Left ventricle myocardium inferior (tissue), 1 donor: ENCODE data around the gene SPAAR. TPM values are rescaled to one million over a fixed set of nuclear protein-coding genes. Genes with fewer than 3 reads are reported as not detected.
"Not testable (repeated sequence)": the region's sequence is repeated elsewhere in the genome, so short reads cannot be mapped to it uniquely, and the experiment has no call there.

Experiments used
- DNase-seq: peaks from one replicate; pipeline ENCODE4 v3.0.0-alpha.2; 2020
- H3K27ac ChIP-seq: fragments of 200-600 bp; replicated peaks from 2 replicates; pipeline ENCODE4 v1.8.0; 2021
- H3K27me3 ChIP-seq: fragments of 200-600 bp; 2 replicates; pipeline ENCODE4 v1.8.0; 2021; ENCODE audit warnings: low read depth
- H3K36me3 ChIP-seq: fragments of 200-600 bp; 2 replicates; pipeline ENCODE4 v1.8.0; 2021
- H3K4me1 ChIP-seq: fragments of 200-600 bp; 2 replicates; pipeline ENCODE4 v1.8.0; 2021
- H3K4me3 ChIP-seq: fragments of 200-600 bp; 2 replicates; pipeline ENCODE4 v1.8.0; 2021; ENCODE audit warnings: mild to moderate bottlenecking, moderate library complexity
- H3K9me3 ChIP-seq: fragments of 200-600 bp; replicated peaks from 2 replicates; pipeline ENCODE4 v1.8.0; 2021
- CTCF ChIP-seq: fragments of 200-600 bp; IDR thresholded peaks from 2 replicates; pipeline ENCODE4 v1.8.0; 2021; ENCODE audit warnings: antibody characterized with exemption, mild to moderate bottlenecking, borderline replicate concordance
- intact Hi-C: fragments of 100-400 bp; cut with micrococcal nuclease; formaldehyde crosslinking; loops from one replicate; pipeline ENCODE4 v1.11.0; 2022
- total RNA-seq: library from RNA; stranded (reverse); fragmentation: NEBNext Ultra II Directional; extraction: Animal tissue kit (Norgen Biotek cat#: 25700); gene quantifications from one replicate; pipeline ENCODE4 v1.2.1, GENCODE V29; 2021
- donor health status: DM: no; HTN: yes; CAD: no; lungs with severe emphysema.

The SPAAR gene
- total RNA-seq, 1 donor from 2014 or later, result 6.5 TPM

GRCh38 chr9:35892051-35892450 lies 17.2 kb upstream of the SPAAR start:
- no peak for DNase-seq
- H3K27me3 ChIP-seq, result peaks cover 8% of the 10 kb centered on the region
- H3K36me3 ChIP-seq, result no peaks in the 10 kb centered on the region
- H3K27ac ChIP-seq, result no peak overlapping the region
- H3K4me3 ChIP-seq, result no peak overlapping the region
- TF ChIP-seq CTCF, result no peak
- H3K4me1 ChIP-seq, result no peaks in the 10 kb centered on the region
- H3K9me3 ChIP-seq, result no peaks in the 10 kb centered on the region
- intact Hi-C loops, result no loop called here

DNA sequence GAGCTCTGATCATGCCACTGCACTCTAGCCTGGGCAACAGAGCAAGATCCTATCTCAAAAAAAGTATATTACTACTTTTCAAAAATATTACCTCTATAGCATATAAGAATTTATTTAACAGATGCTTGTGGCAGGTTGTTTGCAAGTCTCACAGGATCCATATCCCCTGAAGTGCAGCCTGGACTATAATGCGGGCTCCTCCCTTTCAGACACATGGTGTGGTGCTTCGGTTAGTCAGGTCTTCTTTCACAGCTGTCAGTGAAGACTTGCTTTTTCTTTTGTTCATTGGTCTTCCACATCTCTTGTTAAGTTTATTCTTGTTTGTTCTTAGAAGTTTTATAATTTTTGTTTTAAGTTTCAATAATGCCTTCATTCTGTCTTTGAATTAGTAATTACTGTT lies 12.7 kb upstream of the SPAAR start:
- H3K4me3 ChIP-seq, result no peak overlapping the region
- no peak overlapping the region for H3K27ac ChIP-seq
- H3K36me3 ChIP-seq, result no peaks in the 10 kb centered on the region
- no peaks in the 10 kb centered on the region for H3K4me1 ChIP-seq
- DNase-seq, result no peak
- H3K27me3 ChIP-seq, result peaks cover 8% of the 10 kb centered on the region
- intact Hi-C loops, result no loop called here
- H3K9me3 ChIP-seq, result no peaks in the 10 kb centered on the region
- no peak for TF ChIP-seq CTCF

GRCh38 chr9:35897376-35898099 lies 11.8 kb upstream of the SPAAR start:
- H3K27ac ChIP-seq, intact Hi-C loops, H3K4me3 ChIP-seq: not testable (repeated sequence)

GRCh38 chr9:35898337-35898736 lies 11.0 kb upstream of the SPAAR start:
- no peaks in the 10 kb centered on the region for H3K36me3 ChIP-seq
- no peak for DNase-seq
- no peaks in the 10 kb centered on the region for H3K9me3 ChIP-seq
- intact Hi-C loops, result no loop called here
- no peak overlapping the region for H3K4me3 ChIP-seq
- peaks cover 4% of the 10 kb centered on the region for H3K4me1 ChIP-seq
- TF ChIP-seq CTCF, result no peak
- H3K27ac ChIP-seq, result no peak overlapping the region
- peaks cover 8% of the 10 kb centered on the region for H3K27me3 ChIP-seq

More at GRCh38 chr9:35897376-35898099, 11.8 kb upstream of the SPAAR start:
- H3K9me3 ChIP-seq, H3K4me1 ChIP-seq, H3K36me3 ChIP-seq, DNase-seq, H3K27me3 ChIP-seq: not testable (repeated sequence)

- intact Hi-C loops, result no loop called here
- H3K4me1 ChIP-seq, result peaks cover 11% of the 10 kb centered on the region
- DNase-seq, result no peak
- H3K9me3 ChIP-seq, result no peaks in the 10 kb centered on the region
- no peak overlapping the region for H3K27ac ChIP-seq
- peaks cover 8% of the 10 kb centered on the region for H3K27me3 ChIP-seq
- TF ChIP-seq CTCF, result no peak
- H3K4me3 ChIP-seq, result no peak overlapping the region
- no peaks in the 10 kb centered on the region for H3K36me3 ChIP-seq
Measured at GRCh38 chr9:35899021-35899420, 10.3 kb upstream of the SPAAR start.

DNA sequence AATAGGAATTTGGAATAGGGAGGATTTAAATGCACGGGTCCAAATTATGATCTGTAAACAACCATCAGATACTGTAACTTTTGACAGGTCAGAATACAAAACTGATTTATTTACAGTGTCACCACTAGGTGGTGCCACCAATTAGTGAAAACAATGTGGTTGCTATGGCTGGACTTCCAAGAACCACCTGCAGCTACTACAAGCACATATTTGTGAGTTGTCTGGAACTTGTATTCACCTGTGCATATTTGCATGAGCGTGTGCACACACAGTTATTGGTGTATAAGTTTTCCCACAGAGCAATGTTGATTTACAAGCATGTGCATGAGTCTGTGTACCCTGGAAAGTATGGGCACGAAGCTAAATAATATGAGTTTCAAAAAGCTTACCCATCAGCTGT lies 6.2 kb upstream of the SPAAR start:
- intact Hi-C loops, result loop anchor here (10.0 kb wide), 1 partner anchor 122 kb away; no protein-coding TSS in a partner anchor
- no peak for DNase-seq
- H3K27me3 ChIP-seq, result no peaks in the 10 kb centered on the region

More for the DNA sequence above, 6.2 kb upstream of the SPAAR start:
- Histone ChIP-seq H3K4me3 (no peak overlapping the region), H3K27ac (no peak overlapping the region), H3K4me1 (peaks cover 51% of the 10 kb centered on the region), H3K36me3 (no peaks in the 10 kb centered on the region), H3K9me3 (no peaks in the 10 kb centered on the region)
- peak; percentile 84 for TF ChIP-seq CTCF
